Endothelial cell of hepatic sinusoid (primary cell): Measurements from ENCODE around the gene INSYN1.

ENCODE experiments used
- in situ Hi-C: cut with HindIII; loops from 2 replicates; pipeline ENCODE4 v1.10.0; 2017; ENCODE audit warnings: low sequenced_read_pairs

The INSYN1 gene

DNA sequence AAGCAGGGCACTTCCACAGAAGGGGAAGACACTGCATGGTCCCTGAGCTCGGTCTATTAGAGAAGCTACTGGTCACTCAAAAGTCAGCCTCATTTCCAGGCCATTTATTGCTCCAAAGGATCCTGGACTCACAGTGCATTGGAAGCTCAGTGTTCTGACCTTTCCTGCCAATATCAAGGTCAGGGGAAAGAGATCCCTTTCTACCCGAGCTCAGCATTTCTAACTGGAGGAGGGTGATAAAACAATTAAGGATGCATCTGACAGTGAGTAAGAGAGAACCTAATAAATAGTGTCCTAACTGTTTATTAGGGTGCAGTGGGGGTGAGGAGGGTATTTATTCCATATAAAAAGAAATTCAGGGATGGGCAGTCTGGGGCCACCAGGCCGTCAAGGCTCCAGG is 26.8 kb upstream of the INSYN1 start:
- in situ Hi-C loops = no loop called here

DNA sequence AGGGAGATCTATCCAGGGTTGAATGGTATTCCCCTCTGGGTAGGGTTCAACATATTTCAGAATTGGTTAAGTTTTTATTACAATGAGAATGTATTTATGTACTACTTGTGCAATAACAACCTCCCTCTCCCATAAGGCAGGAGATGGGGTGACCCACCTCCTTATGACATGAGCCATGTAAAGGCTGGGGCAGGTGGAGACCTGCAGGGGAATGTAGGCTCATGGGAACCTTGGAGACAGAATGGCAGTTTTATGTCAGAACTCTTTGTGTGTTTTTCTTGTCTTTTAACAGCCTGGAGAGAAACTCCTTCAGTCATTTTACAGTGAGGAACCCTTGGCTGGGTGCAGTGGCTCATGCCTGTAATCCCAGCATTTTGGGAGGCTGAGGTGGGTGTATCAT is 24.6 kb upstream of the INSYN1 start:
- in situ Hi-C loops = no loop called here

DNA sequence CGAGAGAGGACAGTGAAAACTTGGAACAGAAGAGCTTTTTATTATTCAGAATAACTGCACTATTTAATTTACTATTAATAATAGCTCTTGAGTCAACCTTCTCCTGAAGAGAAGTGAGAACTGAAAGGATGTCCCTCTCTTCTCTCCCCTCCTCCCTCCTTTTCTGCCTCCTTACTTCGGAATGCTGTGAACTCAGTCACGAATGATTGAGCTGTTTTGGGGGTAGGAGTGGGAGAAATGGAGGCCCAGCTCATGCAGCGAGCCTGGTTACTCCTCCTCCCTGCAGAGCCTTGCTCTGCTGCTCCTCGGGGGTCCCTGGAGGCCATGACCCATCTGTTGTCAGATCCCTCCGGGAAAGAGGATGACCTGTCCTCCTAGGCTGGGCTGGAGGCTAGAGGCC is 20.3 kb upstream of the INSYN1 start:
- in situ Hi-C loops = no loop called here

DNA sequence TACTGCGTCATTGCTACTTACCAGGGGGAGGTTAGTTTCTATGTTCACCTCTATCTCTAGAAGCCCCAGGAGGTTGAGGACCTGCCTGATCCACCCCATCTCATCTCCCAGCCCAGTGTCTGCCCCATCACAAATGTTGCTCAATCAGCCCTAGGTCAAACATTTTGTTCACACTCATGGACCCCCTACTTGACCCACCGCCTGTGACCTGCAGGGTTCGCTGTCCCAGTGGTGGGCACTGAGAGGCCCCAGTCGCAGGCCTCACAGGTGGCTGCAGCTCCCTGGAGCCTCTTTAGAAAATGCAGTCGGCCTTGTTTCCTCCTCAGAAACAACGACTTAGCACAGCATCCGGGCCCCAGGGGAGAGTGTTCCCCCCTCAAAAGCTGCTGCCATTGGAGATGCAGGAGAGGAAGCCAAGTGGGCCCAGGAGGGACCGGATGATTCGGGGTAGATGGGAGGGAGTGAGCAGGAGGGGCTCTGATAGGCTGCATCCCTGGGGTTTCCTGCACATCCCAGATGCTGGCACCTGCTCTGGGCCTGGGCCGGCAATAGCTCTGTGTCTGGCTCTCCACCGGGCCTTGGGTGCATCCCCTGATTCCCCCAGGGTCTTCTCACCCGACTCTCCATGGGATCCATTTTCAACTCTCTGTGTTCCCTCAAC is 18.4 kb upstream of the INSYN1 start:
- in situ Hi-C loops = no loop called here

DNA sequence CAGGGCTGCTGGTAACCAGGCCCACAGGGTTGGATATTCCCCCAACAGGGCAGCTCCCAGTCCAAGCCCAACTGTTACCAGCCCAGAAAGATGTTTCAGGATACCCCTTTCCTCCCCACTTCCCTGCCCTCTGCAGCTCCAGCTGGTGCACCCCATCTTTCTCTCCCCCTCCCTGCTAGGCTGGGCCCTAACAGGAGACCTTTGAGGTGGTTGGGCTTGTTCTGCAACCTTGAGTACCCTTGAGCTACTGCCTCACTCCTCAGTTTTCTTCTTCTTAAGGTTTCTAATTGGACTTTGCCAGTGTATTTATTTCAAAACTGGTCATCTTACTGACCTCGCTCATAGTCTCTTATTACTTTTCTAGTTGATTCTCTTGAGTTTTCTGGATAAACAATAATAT is 16.9 kb upstream of the INSYN1 start:
- in situ Hi-C loops = no loop called here

DNA sequence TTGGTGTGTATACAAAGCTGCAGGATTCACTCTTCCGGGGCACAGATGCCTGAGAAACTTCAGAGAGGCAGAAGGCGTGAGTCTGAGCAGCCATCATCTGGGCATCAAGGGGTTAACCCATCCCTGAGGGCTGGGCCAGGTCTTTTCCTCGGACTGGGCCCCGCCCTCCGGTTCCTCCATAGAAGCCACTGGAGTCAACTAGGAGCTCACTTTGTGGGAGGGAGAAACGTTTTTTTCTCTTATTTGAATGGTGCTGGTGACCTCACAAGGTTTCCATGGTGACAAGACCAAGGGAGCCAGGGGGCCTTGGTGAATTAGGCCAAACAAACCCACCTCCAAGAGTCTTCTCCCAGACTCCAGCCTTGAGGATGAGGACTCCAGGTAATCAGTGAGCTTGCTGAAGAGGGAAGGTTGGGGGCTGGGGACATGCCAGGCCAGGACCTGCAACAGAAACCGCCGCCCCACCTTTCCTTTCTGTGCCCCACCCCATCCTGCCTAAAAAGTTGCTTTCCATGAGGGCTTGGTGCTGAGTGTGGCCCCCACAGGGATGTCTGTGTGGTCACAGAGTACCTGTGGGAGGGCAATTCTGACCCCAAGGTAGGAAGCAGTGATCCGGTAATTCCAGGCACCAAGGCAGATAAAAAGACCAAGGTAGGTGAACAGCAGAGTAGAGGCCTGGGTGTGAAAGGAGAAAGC is 14.8 kb upstream of the INSYN1 start:
- in situ Hi-C loops = loop anchor here (5.0 kb wide), 1 partner anchor 64 kb away; no protein-coding TSS in a partner anchor

DNA sequence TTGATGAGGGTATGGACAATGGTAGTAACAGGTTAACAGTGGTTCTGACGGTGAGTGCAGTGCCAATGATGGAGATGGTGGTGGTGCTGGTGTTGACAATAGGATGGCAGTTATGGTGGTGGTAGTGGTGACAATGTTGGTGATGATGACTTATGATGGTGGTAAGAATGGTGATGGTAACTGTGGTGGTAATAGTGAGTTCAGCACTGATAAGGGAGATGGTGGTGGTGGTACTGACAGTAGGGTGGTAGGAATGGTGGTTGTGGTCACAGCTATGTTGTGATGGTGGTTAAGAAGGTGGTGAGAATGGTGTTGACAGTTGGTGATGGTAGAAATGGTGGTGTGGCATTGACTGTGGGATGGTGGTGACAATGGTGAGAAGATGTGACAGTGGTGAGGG is 13.4 kb upstream of the INSYN1 start:
- in situ Hi-C loops = loop anchor here (5.0 kb wide), 1 partner anchor 66 kb away; no protein-coding TSS in a partner anchor

DNA sequence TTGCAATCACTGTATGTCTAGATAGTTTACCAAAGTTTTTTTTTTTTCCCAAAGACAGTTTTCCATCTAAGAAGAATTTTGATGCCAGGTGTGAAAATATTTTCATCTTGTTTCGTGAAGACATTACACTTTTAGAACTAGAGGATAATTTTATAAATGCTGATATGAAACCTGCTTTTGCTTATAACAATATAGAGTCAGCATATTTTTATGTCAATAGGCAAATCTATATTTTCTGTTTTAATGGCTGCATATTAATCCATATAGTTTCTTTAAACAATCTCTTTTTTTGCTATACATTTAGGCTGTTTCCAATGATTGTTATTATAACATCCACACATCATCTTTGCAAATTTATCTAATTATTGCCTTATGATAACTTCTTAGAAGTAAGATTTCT is 12.6 kb upstream of the INSYN1 start:
- in situ Hi-C loops = loop anchor here (5.0 kb wide), 1 partner anchor 67 kb away; no protein-coding TSS in a partner anchor

DNA sequence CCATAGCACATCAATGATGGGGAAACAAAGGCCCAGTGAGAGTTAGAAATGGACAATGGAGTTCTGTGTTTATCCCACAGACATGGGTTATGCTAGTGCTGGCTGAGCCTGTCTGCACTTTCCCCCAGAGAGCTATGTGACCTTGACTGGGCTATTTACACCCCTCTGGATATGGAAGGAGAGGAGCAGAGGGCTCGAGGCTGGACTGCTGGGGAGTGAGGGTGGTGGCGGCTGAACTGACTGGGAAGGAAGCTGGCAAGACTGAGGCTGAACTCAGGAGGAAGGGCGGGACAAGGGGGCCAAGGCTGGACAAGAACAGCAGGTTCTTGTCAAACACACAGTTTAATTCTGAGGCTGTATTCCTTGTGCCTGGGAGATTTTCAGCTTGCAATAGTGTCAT is 10.8 kb upstream of the INSYN1 start:
- in situ Hi-C loops = no loop called here

DNA sequence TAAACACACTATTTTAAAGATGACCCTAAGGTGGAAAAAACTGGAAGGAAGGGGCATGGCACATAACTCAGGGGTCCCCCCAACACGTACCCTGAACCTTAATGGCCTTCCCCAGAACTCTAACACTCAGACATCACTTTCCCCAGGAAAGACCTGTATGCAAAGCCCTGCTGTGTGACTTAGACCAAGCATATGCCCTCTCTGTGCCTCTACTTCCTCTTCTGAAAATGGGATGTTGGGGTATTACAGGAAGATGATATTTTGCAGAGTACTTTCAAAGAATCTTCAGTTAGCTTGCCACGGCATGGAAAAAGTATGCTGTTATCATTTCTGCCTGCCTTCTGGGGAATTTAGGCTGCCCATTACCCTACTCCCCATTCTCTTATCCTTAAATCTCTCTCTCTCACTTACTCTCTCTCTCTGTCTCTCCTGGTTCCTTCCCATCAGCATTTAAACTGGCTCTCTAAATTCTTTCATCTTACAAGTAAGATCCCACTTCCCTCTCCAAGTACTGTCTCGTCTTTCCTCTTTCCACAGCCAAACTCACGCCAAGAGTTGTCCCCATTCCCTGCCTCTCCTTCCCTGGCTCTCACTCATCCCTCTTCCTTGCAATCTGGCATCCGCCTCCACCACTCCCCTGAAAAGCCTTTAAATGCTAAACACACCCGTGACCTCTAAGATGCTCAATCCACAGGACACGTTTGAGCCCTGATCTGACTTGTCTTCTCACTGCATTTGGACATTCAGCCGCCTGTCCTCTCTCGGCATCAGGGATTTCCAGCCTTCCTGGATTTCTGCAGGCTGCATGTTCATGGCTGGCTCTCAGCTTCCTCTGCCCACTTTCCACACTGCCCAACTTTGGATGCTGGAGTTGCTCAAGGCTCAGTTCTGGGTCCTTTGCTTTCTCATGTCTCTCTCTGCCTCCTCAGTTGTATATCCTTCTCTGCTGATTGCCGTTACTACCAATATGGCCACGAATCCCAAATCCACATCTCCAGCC is 7.5 kb upstream of the INSYN1 start:
- in situ Hi-C loops = no loop called here

DNA sequence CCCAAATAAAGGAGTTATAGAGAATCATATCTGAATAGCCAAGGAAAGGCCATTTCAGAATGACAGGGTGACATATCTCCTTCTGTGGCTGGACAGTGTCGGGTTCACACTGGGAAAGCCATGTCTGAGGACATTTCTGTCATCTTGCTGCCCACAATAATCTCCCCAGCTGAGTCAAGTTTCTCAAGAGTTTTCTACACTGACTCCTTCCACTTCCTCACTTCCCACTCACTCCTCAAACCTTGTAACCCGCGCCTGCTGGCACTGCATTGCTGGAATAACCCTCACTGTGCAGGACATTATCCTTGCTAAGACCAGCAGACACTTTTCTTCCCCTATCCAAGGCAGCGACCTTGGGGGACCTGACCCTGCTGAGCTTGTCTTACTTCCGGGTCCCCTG is 5.3 kb upstream of the INSYN1 start:
- in situ Hi-C loops = no loop called here

DNA sequence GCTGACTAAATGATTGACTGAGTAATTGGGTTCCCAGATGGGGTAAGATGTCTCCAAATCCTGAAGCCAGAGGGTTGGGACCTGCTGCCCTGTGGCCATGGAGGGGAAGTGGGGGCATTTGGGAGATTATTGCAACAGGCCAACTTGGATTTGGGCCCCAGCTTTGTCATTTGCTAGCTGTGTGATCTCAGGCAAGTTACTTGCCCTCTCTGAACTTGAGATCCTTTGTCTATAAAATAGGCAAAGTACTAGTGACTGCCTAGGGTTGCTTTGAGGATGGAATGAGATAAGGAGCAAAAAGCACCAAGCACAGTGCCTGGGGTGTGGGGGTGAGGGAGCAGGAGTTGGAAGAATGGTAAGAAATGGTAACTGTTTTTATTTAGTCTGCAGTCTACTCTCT is 4.4 kb upstream of the INSYN1 start:
- in situ Hi-C loops = no loop called here

DNA sequence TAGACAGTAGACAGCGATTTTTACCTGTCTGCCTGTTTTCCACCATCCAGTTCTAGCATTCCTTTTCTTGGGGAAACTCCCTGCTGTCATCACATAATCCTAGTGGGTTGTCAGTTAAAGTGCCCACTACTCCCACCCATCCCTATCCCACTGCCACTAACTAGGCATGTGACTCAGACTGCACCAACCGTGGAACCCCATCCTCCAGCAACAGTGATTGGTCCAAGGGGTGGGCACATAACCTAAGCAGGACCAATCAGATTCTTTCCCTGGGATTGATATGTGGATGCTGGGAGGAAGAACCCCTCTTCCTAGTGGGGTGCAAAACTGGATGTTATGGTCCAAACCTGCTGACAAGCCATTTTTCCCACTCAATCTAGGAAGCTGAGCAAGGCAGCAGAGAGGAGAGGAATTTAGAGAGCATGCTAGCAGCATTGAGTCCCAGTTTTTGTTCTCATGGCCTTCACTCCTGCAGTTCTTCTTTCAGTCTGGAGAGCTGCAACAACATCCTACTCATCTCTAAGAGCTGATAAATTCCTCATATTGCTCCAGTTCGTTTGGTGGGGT is 3.9 kb upstream of the INSYN1 start:
- in situ Hi-C loops = no loop called here

DNA sequence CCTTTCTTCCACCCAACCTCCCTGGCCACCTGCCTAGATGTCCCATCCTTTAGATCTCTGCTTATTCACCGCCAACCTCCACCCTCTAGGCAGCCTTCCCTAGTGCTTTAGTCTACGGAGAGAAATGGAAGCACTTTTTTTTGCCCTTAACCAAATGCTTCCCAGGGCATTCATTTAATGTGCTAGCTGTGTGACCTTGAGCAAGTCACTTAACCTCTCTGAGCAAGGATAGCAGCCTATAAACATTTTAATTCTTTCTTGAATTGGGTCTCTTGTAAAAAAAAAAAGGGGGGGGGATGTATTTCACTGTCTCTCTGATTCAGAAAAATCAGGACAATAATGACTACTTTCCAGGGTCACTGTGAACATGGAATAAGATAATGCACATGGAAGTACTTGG is 3.2 kb upstream of the INSYN1 start:
- in situ Hi-C loops = no loop called here

DNA sequence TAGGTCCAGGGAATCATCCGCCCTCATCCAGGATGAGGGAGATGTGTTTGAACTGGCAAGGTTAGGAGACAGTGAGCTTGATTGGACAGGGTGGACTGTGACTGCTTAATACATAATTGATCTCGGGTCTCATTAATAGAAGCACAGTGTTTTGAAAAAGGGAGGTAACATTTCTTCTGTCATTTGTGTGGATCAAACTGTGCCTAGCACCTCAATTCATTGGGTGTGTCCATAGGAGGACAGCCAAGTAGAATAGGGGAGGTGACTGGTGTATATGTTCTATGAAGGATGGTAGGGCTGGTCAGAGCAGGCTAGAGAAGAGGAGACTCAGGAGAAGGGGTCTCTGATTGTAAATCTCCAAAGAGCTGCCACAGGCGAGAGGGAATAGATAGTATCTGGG is 2.8 kb upstream of the INSYN1 start:
- in situ Hi-C loops = no loop called here

DNA sequence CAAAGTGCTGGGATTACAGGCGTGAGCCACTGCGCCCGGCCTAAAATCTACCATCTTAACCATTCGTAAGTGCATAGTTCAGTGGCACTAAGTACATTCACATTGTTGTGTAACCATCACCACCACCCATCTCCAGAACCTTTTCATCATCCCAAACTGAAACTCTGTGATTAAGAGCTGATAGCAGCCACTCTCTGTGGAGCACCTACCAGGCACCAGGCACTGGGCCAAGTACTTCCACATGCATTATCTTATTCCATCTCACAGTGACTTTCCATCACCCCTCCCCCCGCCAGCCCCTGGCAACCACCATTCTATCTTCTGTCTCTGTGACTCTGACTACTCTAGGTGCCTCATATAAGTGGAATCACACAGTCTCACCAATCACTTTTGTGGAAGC is 2.3 kb upstream of the INSYN1 start:
- in situ Hi-C loops = no loop called here

DNA sequence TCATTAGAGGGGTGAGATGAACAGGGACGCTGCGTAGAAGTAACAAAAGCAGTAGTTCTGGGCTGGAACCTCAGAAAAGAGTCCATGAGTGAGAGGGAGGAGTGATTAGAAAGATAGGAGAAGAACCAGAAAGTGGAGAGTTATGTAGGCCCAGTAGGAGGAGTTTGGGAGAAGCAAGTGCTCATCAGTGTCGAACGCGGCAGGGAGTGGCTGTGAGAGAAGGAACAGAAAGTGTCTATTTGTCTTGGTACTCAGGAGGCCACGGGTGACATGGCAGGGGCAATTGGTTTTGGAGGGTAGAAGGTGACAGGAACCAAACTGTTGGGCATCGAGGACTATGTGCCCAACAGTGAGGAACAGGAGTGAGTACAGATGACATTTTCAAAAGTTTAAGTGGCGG is 1.3 kb upstream of the INSYN1 start:
- in situ Hi-C loops = no loop called here

DNA sequence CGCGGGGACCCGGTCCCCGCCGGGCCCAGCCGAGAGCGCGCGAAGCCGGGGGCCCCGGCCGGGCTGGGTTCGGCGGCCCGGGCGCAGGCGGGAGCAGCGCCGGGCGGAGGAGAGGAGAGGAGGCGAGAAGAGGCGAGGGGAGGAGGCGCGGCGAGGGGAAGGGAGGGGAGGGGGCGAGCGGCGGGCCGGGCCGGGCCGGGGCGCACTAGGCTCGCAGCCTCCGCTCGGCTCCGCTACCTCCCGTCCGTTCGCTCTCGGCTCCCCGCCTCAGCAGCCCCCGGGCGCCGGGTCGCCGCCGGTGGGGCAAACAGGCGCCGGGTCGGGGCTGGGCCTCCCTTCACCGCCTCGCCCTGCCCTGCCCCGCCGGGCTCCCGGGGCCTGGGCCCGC is 351 bp downstream of the INSYN1 start:
- in situ Hi-C loops = no loop called here

DNA sequence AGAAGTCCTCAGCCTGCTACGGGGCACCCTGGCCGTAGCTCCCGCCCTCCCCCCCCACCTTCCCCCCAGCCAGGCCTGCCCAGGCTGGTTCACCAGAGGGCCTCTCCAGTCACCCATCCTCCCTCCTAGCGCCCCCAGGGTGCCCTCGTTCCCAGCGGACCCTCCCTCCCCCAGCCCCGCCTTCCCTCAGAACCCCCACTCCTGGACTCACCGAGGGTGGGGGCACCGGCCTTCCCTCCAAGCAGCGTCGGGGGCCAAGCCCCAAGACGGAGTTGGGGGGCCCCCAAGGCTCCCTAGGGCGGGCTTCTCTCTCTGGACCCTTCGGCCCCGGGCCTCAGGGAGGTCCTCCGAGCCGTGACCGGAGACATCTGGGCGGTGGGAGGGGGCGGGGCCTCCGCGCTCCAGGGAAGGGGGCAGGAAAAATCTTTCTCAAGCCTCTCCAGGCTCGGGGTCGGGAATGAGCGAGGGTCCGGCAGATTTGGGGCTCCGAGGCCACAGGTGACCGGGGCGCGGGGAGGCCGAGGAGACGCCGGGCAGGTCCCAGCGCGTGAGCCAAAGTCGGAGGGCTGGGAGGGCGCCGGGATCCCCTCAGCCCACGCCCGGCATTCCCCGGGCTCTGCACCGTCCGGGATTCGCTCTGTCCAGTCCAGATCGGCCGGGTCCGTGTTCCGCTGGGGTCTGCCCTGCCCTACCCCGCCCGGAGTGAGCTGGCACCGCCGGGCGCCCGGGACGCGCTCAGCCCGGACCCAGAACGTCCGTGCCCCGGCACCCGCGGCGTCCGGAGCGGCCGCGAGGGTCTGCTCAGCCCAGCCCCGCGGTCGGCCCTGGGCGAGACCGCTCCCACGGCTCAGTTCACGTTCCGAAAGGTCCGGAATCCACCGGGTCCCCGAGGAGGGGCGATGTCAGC is 999 bp downstream of the INSYN1 start:
- in situ Hi-C loops = no loop called here

DNA sequence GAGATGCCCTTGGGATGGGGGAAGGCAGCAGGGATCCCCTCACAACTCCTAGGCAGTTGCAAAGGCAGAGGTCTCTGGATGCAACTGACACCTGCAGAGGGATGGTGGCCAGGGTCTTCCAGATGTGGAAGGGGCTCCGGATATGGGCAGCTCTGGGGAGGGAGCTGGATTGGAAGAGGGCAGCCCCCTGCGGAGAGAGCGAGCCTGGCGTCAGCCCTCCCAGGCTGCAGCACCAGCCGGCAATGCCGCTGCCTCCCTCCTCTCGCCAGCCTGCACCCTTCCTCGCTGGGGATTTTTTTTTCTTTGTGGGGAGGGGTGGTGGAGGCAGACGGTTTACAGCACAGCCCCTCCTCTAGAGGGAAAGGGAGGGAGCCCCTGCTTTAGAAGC is 1.6 kb downstream of the INSYN1 start:
- in situ Hi-C loops = no loop called here
